Ovary (tissue), 9 donors: ENCODE data around the gene NR5A1. TPM values are rescaled to one million over a fixed set of nuclear protein-coding genes. Genes with fewer than 3 reads are reported as not detected.

Experiments used
- DNase-seq, 5 donors: peaks; one replicate each; pipeline ENCODE4 v3.0.0-alpha.2; 2019 to 2020
- H3K27ac ChIP-seq, 2 donors: fragments of 200-600 bp; one replicate each; pipeline versions ENCODE4 v1.5.1 to v1.8.0; 2019 to 2022
- H3K27me3 ChIP-seq: fragments of 200-600 bp; one replicate; pipeline ENCODE4 v1.8.0; 2022
- H3K36me3 ChIP-seq: fragments of 200-600 bp; sonication (generic); one replicate; pipeline ENCODE4 v1.5.1; 2019
- H3K4me1 ChIP-seq: one replicate; pipeline ENCODE4 v1.8.1; 2013; ENCODE audit warnings: mild to moderate bottlenecking, moderate library complexity; ENCODE audit not compliant: insufficient read depth
- H3K4me3 ChIP-seq: fragments of 200-600 bp; sonication (generic); one replicate; pipeline ENCODE4 v1.5.1; 2017
- H3K9me3 ChIP-seq, 2 donors: fragments of 200-600 bp in 1 of 2; sonication (generic) in 1 of 2; one replicate each; pipeline versions ENCODE4 v1.5.1 to v1.8.1; 2013 to 2019; ENCODE audit warnings: mild to moderate bottlenecking in 1 of 2, moderate library complexity in 1 of 2
- CTCF ChIP-seq, 3 donors: fragments of 450-650 bp in 2 of 3; fragments of 200-600 bp in 1 of 3; IDR thresholded peaks; one replicate each; pipeline versions ENCODE4 v1.5.1 to v1.8.0; 2016 to 2022; ENCODE audit warnings: antibody characterized with exemption in 3 of 3, mild to moderate bottlenecking in 1 of 3
- EP300 ChIP-seq: sonication (generic); formaldehyde crosslinking; IDR thresholded peaks from one replicate; pipeline ENCODE4 v1.6.1; 2017; ENCODE audit warnings: antibody characterized with exemption
- POLR2A ChIP-seq: fragments of 450-650 bp; IDR thresholded peaks from one replicate; pipeline ENCODE4 v1.6.1; 2017; ENCODE audit warnings: antibody characterized with exemption, mild to moderate bottlenecking, moderate library complexity
- WGBS, 3 donors: extraction: QIAGEN DNeasy Blood & Tissue Kit in 1 of 3; methylation state at CpG; one replicate each; pipeline versions ENCODE4 v1.1.5 to v1.1.7; 2013 to 2017; 5-methylcytosine and 5-hydroxymethylcytosine counted together
- intact Hi-C, 4 donors: fragments of 100-400 bp; cut with DNase I; formaldehyde crosslinking; loops; one replicate each; pipeline versions ENCODE4 v1.11.0 to v1.15.1; 2022 to 2023
- polyA plus RNA-seq, 2 donors: library from polyadenylated mRNA; stranded (reverse); fragments of 200-250 nt in 1 of 2; fragments of 350-450 nt in 1 of 2; fragmentation: Illumina TruSeq in 1 of 2; extraction: RNeasy Lipid Tissue Mini Kit (QIAGEN cat#74804) in 1 of 2; gene quantifications; one replicate each; pipeline ENCODE4 v1.2.3, GENCODE V29; 2013 to 2014
- total RNA-seq, 7 donors: library from RNA; depleted of rRNA in 2 of 7; stranded (reverse); fragments of >200 nt in 2 of 7; fragmentation: NEBNext Ultra II Directional in 3 of 7; extraction: Animal tissue kit (Norgen Biotek cat#: 25700) in 3 of 7; gene quantifications; one replicate each; pipeline versions ENCODE4 v1.1.0 to v1.2.4, GENCODE V29; 2016 to 2023
- donor health status: DM: no; HTN: no; CAD: no; lungs with moderate emphysema.
- donor health status: DM: no; HTN: no; CAD: no.
- donor health status: Bipolar disorder and iron deficiency.
- donor health status: DM: yes; HTN: yes; CAD: no.
- donor health status: DM: no; HTN: no; CAD: no.
- donor health status: DM: yes; HTN: yes; CAD: no.

NR5A1 gene
- total and polyA plus RNA-seq, 9 donors: 14.7 to 73.6 (median 50.2) TPM

GRCh38 chr9:124541824-124542223 lies 34.6 kb upstream of the NR5A1 start:
- intact Hi-C loops: no loop called here
- DNase-seq: no peak

GRCh38 chr9:124537926-124538325 lies 30.7 kb upstream of the NR5A1 start:
- Histone ChIP-seq H3K27ac (no peak overlapping the region), H3K4me3 (no peak overlapping the region), H3K36me3 (no peaks in the 10 kb centered on the region), H3K27me3 (no peaks in the 10 kb centered on the region), H3K4me1 (no peaks in the 10 kb centered on the region), H3K9me3 (no peaks in the 10 kb centered on the region)
- WGBS, 3 donors: 93 to 95% (median 94%) methylated on average over 8 of the region's 8 CpGs
- no peak for DNase-seq
- TF ChIP-seq EP300 (no peak), CTCF (IDR thresholded peaks at IDR 0.05) (no peak), POLR2A (no peak)
- intact Hi-C loops: loop anchor here in 3 of 4 donors (2.0 to 5.0 kb wide), 3 partner anchors 116 to 121 kb away; partner anchors contain the start of gene PSMB7 (in 1 of the 3)

More at GRCh38 chr9:124541824-124542223, 34.6 kb upstream of the NR5A1 start:
- Histone ChIP-seq H3K4me1 (no peaks in the 10 kb centered on the region), H3K27me3 (no peaks in the 10 kb centered on the region), H3K36me3 (no peaks in the 10 kb centered on the region), H3K27ac (no peak overlapping the region), H3K4me3 (no peak overlapping the region), H3K9me3 (no peaks in the 10 kb centered on the region)
- TF ChIP-seq EP300 (no peak), POLR2A (no peak), CTCF (IDR thresholded peaks at IDR 0.05) (no peak)

- Histone ChIP-seq H3K36me3 (no peaks in the 10 kb centered on the region), H3K27me3 (no peaks in the 10 kb centered on the region), H3K27ac (no peak overlapping the region), H3K9me3 (no peaks in the 10 kb centered on the region), H3K4me1 (no peaks in the 10 kb centered on the region), H3K4me3 (no peak overlapping the region)
- intact Hi-C loops: loop anchor here in 3 of 4 donors (2.0 to 5.0 kb wide), 3 partner anchors 114 to 119 kb away; partner anchors contain the start of gene PSMB7 (in 1 of the 3)
- no peak for DNase-seq
- 84 to 89% (median 86%) methylated on average over 10 of the region's 10 CpGs for WGBS, 3 donors
- TF ChIP-seq POLR2A (no peak), CTCF (IDR thresholded peaks at IDR 0.05) (no peak), EP300 (no peak)
These were observed 28.6 kb upstream of the NR5A1 start for GRCh38 chr9:124535846-124536245.

GRCh38 chr9:124532897-124533296 lies 25.7 kb upstream of the NR5A1 start:
- no peaks in the 10 kb centered on the region for H3K36me3 ChIP-seq
- 84 to 95% (median 88%) methylated on average over 2 of the region's 2 CpGs for WGBS, 3 donors
- no peaks in the 10 kb centered on the region for H3K4me1 ChIP-seq
- H3K27ac ChIP-seq: no peak overlapping the region
- intact Hi-C loops: loop anchor here in 1 of 4 donors (5.0 kb wide), 1 partner anchor 111 kb away; no protein-coding TSS in a partner anchor
- no peaks in the 10 kb centered on the region for H3K9me3 ChIP-seq
- H3K27me3 ChIP-seq: no peaks in the 10 kb centered on the region
- H3K4me3 ChIP-seq: no peak overlapping the region
- DNase-seq: no peak
- no peak for TF ChIP-seq CTCF (IDR thresholded peaks at IDR 0.05)
- TF ChIP-seq EP300: no peak
- TF ChIP-seq POLR2A: no peak
